ENCODE measurements around the gene DDX49.

The DDX49 gene, protein sequence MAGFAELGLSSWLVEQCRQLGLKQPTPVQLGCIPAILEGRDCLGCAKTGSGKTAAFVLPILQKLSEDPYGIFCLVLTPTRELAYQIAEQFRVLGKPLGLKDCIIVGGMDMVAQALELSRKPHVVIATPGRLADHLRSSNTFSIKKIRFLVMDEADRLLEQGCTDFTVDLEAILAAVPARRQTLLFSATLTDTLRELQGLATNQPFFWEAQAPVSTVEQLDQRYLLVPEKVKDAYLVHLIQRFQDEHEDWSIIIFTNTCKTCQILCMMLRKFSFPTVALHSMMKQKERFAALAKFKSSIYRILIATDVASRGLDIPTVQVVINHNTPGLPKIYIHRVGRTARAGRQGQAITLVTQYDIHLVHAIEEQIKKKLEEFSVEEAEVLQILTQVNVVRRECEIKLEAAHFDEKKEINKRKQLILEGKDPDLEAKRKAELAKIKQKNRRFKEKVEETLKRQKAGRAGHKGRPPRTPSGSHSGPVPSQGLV
- total RNA-seq = 15.2 to 55.8 (median 38.1) reads per million in 18 experiments

DNA sequence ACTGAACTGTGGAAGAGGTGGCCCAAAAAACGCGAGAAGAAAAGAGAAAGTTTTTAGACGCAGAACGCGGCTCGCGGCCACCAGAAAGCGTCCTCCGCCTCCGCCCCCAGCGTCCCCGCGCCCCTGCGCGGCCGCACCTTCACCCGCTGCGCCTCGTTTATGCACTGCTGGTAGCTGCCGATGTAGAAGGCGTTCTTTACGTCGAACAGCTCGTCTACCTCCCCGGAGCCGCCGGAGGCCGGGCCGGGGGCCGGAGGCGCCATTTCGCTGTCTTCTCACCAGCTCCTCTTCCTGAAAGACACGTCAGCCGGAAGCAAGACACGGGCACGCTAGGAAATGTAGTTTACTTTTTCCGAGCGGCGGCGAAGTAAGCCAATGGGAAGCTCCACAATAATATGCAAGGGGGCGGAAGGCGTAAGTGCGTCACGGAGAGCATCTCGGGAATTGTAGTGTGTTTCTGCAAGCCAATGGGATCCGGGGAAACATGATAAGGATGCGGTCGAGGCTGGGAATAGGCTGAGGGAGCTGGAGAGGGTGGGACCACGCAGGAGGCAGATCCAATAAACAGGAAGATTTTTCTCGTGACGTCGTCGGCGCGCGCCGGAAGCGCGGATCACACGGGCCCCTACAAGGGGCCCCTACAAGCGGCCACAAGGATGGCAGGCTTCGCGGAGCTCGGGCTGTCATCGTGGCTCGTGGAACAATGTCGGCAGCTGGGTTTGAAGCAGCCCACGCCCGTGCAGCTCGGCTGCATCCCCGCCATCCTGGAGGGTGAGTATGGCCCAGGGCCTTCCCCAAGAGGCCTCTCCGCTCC is at the start of gene DDX49, which contains the start of gene COPE:
Gene DDX49, plus strand, starts transcription at position 630 of the 814 bp plus-strand sequence. Its CDS starts 27 bp downstream, at position 657.
Gene COPE, minus strand, starts transcription at position 302 of the 814 bp plus-strand sequence. Its CDS starts 39 bp downstream, at position 263.
- DNase-seq = peak; percentile 99 to 100

- no peak for DNase-seq
These were observed 49.6 kb upstream of the DDX49 start for GRCh38 chr19:18869781-18870530.

DNA sequence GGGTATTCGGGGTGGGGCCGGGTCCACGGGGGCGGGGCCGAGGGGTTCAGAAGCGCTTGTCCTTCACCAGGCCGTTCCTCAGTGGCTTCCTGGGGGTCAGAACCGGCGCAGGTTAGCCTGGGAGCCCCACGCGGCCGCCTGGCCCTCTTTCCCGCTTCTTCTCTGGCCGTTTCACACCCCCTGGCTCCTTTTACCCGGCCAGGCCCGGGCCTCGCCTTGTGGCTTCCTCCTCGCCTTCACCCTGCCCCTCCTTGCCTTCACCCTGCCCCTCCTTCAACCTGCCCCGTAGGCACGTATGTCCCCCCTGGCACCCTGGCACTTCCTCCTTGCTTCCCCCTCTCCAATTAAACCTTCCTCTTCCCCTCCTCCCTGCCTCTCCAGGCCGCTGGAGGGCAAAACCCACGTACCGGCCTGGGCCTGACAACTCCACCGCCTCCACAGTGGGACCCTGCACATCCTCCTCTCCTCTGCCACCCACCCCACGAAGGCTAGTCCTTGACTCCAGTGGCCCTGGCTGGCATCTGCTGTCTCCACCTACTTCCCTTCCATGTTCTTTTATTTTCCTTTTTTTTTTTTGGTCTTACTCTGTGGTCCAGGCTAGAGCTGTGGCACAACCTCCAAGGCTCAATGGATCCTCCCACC is 48.9 kb upstream of the DDX49 start:
- peak in 1 of 2 donors; percentile 9 for DNase-seq

GRCh38 chr19:18871543-18871942 is 48.0 kb upstream of the DDX49 start:
- no peak for DNase-seq

DNA sequence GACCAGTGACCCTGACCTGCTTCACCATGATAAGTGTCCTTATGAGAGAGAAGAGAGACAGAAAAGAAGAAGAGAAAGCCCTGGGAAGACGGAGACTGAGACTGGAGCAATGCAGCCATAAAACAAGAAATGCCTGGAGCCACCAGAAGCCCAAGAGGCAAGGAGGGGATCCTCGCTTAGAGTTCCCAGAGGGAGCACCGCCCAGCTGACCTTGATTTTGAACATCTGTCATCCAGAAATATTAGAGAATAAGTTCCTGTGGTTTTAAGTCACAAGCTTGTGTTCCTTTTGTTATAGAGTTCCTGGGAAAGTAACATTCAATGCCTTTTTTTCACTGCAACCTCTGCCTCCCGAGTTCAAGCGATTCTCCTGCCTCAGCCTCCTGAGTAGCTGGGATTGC is 43.8 kb upstream of the DDX49 start:
- DNase-seq = no peak

DNA sequence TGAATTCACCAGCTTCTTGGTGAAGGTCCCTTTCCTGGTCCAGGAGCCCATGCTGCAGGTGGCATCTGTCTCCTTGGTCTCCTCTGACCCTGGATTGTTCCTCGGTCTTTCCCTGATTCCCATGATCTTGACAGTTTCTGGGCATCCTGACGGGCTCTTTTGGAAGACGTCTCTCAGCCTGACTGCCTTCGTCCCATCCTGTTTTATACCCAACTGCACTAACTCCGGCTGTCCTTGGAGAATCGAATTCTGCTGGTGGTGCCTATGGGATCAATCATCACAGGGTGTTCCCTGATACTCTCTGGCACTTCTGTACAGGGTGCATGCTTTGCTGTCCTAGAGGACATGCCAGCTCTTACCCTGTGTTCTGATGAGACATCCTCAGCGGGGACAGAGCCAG is 42.6 kb upstream of the DDX49 start:
- no peak for DNase-seq

GRCh38 chr19:18878058-18878797 is 41.3 kb upstream of the DDX49 start:
- DNase-seq = no peak

DNA sequence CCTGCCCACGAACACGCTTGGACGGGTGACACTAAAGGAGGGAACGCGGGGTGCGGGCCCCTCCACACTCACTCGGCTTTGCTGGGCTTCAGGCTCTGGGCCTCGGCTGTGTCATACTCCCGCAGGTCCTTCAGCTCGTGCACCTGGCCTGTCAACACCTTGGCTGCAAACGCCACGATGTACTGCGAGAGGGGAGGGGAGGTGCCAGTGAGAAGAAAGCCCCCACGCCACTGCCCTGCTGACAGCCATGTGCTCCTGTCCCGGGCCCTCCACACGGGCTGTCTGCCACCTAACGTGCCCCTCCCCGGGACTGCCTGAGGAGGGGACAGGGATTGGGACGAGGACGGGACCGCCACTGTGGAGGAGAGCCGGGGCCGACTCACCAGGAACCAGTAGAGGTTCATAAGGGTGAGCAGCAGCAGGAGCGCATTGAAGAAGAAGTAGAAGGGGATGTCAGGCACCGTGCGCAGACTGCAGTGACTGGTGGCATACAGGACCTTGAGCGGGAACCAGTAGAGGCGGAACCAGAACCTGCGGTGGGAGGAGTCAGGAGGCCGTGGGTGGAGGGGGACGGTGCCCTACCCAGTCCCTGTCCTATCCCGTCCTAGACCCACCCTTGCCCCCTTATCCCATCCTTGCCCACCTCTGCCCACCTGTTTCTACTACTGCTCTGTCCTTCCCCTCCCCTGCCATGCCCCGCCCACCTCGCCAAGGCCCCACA is 40.5 kb upstream of the DDX49 start:
- DNase-seq = no peak

DNA sequence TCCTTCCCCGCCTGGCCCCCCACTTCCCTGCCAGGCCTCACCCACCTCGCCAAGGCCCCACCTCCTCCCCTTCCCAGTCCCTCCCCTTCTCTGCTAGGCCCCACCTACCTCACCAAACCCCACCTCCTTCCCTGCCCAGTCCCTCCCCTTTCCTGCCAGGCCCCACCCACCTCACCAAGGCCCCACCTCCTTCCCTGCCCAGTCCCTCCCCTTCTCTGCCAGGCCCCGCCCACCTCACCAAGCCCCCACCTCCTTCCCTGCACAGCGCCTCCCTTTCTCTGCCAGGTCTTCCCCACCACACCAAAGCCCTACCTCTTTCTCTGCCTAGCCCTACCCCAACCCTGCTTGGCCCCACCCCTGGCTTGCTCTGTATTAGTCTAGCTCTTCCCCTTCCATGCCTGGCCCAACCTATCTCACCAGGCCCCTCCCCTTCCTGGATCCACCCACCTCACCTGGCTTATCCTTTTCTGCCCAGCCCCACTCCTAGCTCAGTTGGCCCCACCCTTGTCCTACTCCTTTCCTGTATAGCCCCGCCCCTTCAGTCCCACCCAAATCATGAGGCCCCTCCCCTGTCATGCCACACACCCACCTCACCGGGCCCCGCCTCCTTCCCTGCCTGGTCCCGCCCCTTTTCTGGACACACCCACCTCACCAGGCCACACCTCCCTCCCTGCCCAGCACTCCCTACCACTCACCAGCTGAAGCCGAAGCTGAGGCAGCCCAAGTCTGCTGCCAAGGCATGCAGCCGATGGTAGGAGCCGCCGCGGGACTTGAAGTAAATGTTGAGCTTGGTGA is 39.7 kb upstream of the DDX49 start:
- peak in 1 of 2 donors; percentile 5 for DNase-seq

DNA sequence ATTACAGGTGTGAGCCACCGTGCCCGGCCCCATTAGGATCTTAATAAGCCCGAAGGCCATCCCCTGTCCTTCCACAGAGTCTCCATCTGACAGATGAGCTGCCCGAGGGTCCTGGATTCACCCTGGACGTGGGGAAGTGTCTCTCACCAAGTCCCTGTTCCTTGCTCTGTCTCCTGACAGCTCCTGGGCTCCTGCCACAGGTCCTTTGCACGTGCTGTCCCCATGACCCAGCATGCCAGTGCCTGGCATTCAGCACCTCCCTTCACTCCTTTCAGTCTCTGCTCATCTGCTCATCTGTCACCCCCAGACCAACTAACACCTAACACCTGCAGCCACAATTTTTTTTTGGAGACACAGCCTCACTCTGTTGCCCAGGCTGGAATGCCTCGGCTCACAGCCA is 38.0 kb upstream of the DDX49 start:
- no peak for DNase-seq

- no peak for DNase-seq
These were observed 35.8 kb upstream of the DDX49 start for GRCh38 chr19:18883526-18884304.

DNA sequence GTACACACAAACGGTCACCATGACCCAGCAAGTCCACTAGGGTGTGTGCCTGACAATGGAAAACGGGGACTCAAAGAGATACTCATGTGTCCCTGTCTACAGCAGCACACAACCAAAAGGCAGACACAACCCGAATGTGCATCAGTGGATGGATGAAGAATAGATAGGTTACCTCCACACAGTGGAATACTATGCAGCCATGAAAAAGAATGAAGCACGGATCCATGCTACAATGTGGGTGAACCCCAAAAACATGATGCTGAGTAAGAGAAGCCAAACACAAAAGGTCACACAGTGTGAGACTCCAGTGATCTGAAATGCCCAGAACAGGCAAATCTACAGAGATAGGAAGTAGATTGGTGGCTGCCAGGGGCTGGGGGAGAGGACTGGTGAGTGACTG is 32.5 kb upstream of the DDX49 start:
- no peak for DNase-seq

- DNase-seq = no peak
These were observed 29.4 kb upstream of the DDX49 start for GRCh38 chr19:18889949-18890745.

GRCh38 chr19:18893587-18894253 is 25.8 kb upstream of the DDX49 start:
- DNase-seq = no peak

DNA sequence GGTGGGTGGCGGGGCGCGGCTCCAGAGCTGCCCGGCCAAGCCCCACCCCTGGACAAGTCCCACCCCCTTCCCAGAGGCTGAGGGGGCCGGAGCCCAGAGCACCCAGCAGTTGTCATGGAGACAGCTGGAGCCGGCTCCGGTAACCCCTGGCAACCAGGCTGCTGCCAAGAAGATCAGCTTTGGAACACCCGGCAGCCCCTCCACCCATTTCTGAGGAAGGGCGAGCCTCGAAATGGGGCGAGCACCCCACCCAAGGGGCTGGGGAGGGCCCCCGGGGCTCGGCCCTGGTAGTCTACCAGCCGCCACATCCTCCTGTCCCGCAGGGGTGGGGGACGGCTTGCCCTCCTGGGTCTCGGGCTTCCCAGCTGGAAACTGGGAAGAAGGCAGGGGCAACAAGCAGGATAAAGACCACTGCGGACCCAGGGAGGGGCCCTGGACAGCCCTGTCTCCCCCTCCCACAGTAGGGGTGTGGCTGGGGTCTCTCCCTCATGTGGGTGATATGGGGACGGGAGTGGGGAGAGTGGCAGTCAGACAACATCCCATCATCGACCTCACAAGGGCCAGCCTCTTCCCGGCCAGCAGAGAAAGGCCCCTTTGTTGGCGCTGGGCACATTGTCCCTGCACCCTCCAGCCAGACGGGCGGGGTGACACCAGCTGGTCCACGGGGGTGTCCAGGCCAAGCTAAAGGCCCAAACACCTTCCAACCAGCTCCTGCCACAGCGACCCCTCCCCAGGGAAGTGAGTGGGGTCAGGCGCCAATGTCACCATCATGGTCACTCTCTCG is 25.1 kb upstream of the DDX49 start:
- no peak for DNase-seq

DNA sequence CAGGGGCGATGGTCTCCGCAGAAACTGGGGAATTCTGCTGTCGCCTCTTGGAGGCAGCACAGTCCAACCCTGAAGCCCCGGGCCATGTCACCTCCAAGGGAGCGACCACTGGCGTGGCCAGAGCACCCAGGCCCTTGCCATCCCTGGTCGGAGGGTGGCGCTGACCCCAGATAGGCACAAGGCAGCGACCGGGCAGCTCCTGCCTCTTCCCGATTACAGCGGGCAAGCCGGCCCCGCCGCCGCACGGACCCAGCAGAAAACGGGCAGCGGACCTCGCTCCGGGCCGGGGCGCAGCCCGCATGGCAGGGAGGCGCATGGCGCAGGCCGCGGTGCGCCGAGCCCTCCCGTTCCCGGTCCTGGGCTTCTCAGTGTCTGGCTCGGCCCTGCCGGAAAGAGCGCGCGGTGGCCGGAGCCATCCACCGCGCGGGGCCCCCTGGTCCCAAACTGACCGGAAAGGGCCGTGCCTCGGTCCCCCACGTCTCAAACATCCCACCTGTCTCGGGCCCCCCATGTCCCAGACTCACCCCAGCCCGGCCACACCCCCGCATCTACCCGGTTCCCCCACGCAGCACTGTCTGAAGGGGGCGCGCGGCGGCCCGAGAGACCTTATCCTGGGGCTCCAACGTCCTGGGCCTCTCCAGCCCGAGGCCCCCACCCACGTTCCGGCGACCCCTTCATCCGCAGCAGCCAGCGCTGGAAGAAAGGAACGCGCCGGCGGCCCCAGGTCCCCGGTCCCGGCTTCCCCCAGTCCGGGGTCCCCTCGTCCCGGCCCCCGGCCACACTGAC is 24.3 kb upstream of the DDX49 start:
- DNase-seq = peak; percentile 26 to 47
